HUES48 (cell line): Measurements from ENCODE around the gene PIN4.
A peak's percentile ranks its signal among the peaks of the same experiment; 100 is the strongest.

Source experiments
- H3K27ac ChIP-seq: one replicate; pipeline ENCODE4 v1.7.0; 2013; ENCODE audit warnings: low read depth, low read length, inconsistent platforms
- H3K27me3 ChIP-seq: 2 replicates; pipeline ENCODE4 v1.6.1; 2013; ENCODE audit warnings: mild to moderate bottlenecking, low read length; ENCODE audit not compliant: control insufficient read depth, insufficient read depth
- H3K36me3 ChIP-seq: 2 replicates; pipeline ENCODE4 v1.6.1; 2013; ENCODE audit warnings: low read length; ENCODE audit not compliant: control insufficient read depth, insufficient read depth
- H3K4me1 ChIP-seq: 2 replicates; pipeline ENCODE4 v1.6.1; 2013; ENCODE audit warnings: mild to moderate bottlenecking, low read length; ENCODE audit not compliant: control insufficient read depth, insufficient read depth
- H3K4me3 ChIP-seq: 2 replicates; pipeline ENCODE4 v1.5.1; 2013; ENCODE audit warnings: mild to moderate bottlenecking, low read depth, low read length
- H3K9ac ChIP-seq: 2 replicates; pipeline ENCODE4 v1.6.1; 2013; ENCODE audit warnings: mild to moderate bottlenecking, low read depth, low read length, moderate library complexity
- H3K9me3 ChIP-seq: 2 replicates; pipeline ENCODE4 v1.6.1; 2013; ENCODE audit warnings: low read length; ENCODE audit not compliant: control insufficient read depth, insufficient read depth

PIN4 gene

DNA sequence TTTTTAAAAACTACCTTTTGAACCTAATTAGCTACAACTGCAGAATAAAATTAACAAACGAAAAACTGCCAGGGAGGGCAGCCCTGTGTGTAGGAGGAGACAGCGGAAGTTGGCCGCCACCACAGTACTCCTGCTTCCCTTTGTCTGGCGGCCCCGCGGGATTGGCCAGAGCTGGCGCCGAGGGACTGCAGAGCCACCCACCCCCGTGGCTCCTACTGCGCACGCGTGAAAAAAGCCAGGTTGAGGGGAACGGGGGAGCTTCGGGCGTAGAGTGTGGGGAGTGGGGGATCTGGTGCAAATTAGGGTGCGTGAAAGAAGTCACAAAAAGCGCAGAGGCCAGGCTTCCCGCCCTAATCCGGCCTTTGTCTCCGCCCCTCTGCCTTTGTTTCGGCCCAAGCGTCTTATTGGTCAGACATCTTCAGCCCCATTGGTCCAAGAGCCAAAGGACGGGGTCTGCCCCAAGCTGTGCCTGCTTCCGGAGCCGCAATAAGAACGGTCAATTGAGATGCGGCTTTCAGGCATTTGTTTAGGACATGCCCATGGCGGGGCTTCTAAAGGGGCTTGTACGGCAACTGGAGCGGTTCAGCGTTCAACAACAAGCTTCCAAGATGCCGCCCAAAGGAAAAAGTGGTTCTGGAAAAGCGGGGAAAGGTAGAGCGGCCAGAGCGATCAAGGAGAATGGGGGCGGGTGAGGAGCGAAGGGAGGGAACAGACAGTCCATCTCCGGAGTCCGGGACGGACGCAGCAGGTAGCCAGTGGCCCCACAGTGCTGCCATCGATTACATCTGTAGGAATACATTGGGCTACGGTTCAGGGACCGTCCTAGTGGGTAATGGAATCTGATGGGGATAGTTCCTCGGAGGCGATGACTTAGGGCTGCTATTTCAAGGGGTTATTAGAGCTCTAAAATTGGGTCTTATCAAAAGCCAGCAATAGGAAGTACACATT is at the start of gene PIN4:
PIN4 (plus strand) TSS at position 580 of the 948 bp plus-strand sequence; CDS start at position 609, 29 bp downstream.
- 0 out of 2 replicates have a peak, but pooled peaks cover 3% of the 10 kb centered on the region for H3K36me3 ChIP-seq
- no peaks in the 10 kb centered on the region for H3K27me3 ChIP-seq
- H3K4me1 ChIP-seq: no peaks in the 10 kb centered on the region

DNA sequence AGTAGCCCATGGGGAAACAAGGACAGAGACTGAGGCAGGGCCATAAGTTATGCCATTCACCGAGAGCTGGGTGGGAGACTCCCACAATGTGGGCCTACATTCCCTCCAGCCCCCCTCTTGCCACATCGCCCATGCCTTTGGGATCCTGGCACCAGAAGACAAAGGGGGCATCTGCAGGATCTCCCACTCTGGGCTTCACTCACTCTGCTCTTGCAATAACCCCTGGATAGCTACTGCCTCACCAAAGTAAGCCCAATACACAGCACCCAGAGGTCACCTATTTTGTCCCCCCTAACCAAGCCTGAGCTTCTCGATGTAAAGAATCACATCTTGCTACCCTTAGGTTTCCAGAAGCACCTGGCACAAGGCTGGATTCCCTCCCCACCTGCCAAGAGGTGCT is 49.1 kb upstream of the PIN4 start:
- peaks cover 64% of the 10 kb centered on the region for H3K27me3 ChIP-seq
- H3K4me3 ChIP-seq: peak overlapping the region; percentile 58
- no peak overlapping the region for H3K9ac ChIP-seq

More for the DNA sequence above, at the start of gene PIN4:
- Histone ChIP-seq H3K9ac (peak within 1 kb of the TSS; percentile 91), H3K27ac (peak within 1 kb of the TSS; percentile 96), H3K9me3 (peaks cover 30% of the 10 kb centered on the region), H3K4me3 (peak within 1 kb of the TSS; percentile 98)

DNA sequence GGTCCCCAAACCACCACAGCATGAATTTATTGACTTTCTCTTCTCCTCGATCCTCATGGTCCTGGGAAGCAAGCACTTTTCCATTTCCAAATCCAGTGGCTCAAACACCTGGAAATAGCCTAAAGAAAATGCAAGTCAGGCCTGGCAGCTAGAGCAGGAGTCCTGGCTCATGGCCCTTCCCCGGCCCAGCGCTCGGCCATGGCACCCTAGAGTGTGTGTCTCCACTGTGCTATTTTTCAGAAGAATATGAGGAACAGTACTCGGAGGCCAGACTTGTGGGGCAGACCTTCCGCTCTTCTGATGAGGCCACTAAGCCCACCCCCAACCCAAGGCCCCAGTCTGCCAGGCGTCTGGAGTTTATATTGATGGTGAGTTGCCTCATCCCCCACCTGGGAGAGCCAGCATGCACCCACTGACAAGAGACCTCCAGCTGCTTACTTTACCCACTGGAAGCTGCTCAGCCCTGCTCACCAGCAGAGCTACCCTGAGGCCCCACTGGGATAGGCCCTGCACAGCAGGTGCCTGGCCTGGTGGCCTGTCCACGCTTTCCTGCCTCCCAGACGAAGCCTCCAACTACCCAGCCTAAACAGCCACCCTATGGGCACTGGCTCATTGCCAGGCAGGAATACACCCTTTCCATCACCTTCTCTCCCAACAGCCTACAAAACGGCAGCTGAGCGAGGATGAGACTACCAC is 47.6 kb upstream of the PIN4 start:
- H3K4me1 ChIP-seq: peaks cover 9% of the 10 kb centered on the region
- no peak overlapping the region for H3K4me3 ChIP-seq
- no peak overlapping the region for H3K9ac ChIP-seq
- H3K27ac ChIP-seq: no peak overlapping the region
- peaks cover 10% of the 10 kb centered on the region; the same call in 1 of the 2 replicates for H3K36me3 ChIP-seq
- H3K27me3 ChIP-seq: peaks cover 49% of the 10 kb centered on the region
- H3K9me3 ChIP-seq: peaks cover 39% of the 10 kb centered on the region

More for the DNA sequence above, 49.1 kb upstream of the PIN4 start:
- H3K9me3 ChIP-seq: peaks cover 37% of the 10 kb centered on the region
- no peak overlapping the region for H3K27ac ChIP-seq
- H3K4me1 ChIP-seq: peaks cover 9% of the 10 kb centered on the region
- no peaks in the 10 kb centered on the region for H3K36me3 ChIP-seq

DNA sequence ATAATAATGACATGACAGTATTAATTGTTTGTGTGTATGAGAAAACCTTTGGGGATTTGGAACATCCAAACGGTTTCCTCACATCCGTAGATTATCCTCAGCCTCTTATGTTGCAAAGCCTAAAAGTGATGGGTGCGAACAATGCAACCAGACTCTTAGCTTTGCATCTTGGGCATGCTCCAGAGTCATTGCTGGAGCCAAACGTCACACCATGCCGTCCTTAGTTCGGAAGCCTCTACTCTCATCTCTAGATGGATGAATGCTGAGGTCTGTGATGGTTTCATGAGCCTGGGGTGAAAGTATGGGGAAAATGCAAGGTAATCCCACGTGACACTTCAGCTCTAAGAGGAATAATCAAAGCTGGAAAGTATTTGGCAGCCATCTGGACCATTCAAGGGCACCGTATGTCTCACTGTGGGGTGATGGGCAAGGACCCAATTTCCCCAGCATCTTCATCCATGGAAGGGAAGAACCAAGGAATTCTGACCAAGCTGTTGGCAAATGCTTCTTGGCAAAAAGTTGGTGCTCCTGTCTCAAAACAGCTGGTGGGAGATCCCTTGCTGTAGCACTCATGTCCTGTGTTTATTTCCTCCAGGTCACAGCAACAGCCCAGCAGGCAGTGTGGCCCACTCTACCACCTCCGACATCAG is 43.6 kb upstream of the PIN4 start:
- Histone ChIP-seq H3K4me3 (no peak overlapping the region), H3K9ac (no peak overlapping the region), H3K4me1 (no peaks in the 10 kb centered on the region), H3K27ac (no peak overlapping the region), H3K9me3 (peaks cover 32% of the 10 kb centered on the region), H3K27me3 (peaks cover 12% of the 10 kb centered on the region), H3K36me3 (peaks cover 20% of the 10 kb centered on the region; the same call in 1 of the 2 replicates)

DNA sequence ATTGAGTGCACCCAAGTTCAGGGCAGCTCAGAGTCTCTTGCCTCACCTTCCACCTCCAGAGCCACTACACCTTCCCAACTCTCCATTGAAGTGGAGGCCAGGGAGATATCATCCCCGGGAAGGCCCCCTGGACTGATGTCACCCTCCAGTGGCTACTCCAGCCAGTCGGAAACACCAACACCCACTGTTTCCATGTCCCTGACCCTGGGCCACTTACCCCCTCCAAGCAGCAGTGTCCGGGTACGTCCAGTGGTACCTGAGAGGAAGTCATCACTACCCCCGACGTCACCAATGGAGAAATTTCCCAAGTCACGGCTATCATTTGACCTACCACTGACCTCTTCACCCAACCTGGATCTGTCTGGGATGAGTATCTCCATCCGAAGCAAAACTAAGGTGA is 42.0 kb upstream of the PIN4 start:
- no peak overlapping the region for H3K4me3 ChIP-seq
- no peak overlapping the region for H3K27ac ChIP-seq
- H3K4me1 ChIP-seq: no peaks in the 10 kb centered on the region
- peaks cover 29% of the 10 kb centered on the region for H3K36me3 ChIP-seq
- H3K9ac ChIP-seq: no peak overlapping the region
- H3K9me3 ChIP-seq: peaks cover 29% of the 10 kb centered on the region
- no peaks in the 10 kb centered on the region for H3K27me3 ChIP-seq

DNA sequence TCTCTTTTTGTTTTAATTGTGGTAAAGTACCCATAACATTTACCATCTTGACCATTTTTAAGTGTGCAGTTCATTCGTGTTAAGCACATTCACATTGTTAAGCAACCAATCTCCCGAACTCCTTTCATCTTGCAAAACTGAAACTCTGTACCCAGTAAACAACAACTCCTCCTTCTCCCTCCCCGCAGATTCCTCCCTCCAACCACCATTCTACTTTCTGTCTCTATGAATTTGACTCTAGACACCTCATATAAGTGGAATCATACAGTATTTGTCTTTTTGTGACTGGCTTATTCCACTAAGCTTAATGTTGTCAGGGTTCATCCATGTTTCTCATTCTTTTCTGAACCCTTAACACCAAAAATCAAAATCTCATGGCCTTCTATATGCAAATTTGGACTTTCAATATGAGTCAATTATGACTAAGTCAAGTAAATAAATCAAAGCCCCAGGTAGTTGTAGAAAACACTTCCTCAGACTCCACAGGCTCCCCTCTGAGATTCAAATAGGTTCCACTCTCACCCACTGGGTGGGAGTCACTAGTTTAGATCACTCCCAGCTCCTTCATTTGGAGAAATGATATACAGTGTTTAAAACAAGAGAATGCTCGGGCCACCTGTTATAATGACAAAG is 40.1 kb upstream of the PIN4 start:
- Histone ChIP-seq H3K9ac (no peak overlapping the region), H3K4me1 (no peaks in the 10 kb centered on the region), H3K27ac (no peak overlapping the region), H3K27me3 (no peaks in the 10 kb centered on the region), H3K4me3 (no peak overlapping the region), H3K36me3 (peaks cover 29% of the 10 kb centered on the region), H3K9me3 (peaks cover 20% of the 10 kb centered on the region)

DNA sequence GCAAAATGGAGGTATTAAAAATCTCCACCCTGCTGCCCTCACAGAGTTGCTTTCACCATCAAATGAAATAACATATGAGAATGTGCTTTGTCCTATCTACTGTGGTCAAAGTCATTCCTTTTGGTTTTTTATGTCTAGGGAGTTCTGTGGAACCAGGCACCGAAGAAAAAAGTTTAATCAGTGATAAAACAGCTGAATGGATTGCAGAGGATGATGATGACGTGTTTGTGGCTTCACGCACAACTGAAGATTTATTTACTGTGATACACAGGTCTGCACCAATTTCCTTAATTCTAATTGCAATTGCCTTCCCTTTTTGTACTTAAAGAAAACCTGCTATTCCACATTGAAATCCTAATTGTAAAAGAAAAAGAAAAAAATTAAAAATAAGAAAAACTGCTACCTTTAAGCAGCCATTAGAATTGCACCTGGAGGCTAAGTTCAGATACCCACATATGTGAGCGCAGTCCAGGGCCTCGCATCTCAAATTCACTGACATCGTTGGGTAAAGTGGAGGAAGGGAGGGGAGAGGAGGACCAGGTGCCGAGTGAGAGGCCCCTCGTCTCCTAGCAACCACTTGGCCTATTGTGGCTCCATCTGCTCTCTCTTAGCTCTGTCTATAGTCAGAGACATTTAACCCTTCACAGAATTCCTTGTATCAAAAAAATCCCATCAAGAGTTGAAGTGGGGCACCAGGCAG is 39.3 kb upstream of the PIN4 start:
- no peaks in the 10 kb centered on the region for H3K27me3 ChIP-seq
- no peak overlapping the region for H3K9ac ChIP-seq
- peaks cover 20% of the 10 kb centered on the region for H3K9me3 ChIP-seq
- no peaks in the 10 kb centered on the region for H3K4me1 ChIP-seq
- no peak overlapping the region for H3K27ac ChIP-seq
- no peak overlapping the region for H3K4me3 ChIP-seq
- peaks cover 29% of the 10 kb centered on the region for H3K36me3 ChIP-seq

DNA sequence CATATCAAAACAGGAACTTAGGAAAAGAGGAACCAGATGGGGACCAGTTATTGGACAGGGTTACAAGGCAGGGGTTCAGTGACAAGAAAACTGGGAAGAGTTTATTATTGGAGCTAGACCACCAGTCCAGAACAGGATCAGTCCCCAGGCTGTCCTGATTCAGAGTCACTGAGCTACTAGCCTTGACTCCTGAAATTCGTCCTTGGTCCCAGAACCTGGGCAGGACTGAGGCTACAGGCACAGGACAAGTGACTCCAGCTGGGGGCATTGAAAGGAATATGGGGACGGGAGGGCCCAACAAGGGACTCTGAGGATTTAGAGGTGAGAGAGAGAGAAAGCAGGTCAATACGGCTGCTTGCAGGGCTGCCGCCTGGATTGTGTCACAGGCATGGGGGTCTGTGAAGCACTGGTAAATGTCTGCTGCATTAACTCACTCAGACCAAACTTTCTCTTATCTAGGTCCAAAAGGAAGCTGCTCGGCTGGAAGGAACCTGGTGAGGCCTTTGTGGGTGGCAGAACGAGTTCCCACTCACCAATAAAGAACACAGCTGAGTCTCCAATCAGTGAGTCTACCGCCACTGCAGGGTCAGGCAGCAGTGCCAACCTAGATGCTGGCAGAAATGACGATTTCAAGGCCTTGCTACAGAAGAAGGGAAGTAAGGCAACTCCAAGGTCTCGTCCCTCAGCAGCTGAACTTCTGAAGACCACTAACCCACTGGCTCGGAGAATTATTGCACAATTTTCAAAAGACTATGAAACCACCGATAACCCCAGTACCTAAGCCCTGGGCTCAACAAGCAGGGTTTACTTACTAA is 38.6 kb upstream of the PIN4 start:
- H3K27me3 ChIP-seq: no peaks in the 10 kb centered on the region
- H3K27ac ChIP-seq: no peak overlapping the region

DNA sequence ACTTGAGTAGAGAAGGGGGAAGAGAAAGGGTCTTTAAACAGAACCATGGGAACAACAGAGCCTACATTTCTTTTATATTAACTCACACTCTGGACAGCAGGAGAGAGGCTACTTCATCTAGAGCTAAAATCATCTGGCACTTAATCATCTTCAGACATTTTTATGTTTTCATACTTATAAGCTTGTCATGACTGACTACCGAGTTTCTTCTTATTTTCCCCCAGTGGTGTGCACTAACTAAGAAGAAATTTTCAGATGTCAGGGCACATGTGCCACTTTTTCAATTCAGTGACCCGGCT is 38.0 kb upstream of the PIN4 start:
- Histone ChIP-seq H3K4me3 (no peak overlapping the region), H3K36me3 (peaks cover 24% of the 10 kb centered on the region), H3K9me3 (peaks cover 15% of the 10 kb centered on the region), H3K9ac (no peak overlapping the region), H3K27ac (no peak overlapping the region), H3K27me3 (no peaks in the 10 kb centered on the region), H3K4me1 (no peaks in the 10 kb centered on the region)

More for the DNA sequence above, 38.6 kb upstream of the PIN4 start:
- Histone ChIP-seq H3K36me3 (peaks cover 29% of the 10 kb centered on the region), H3K4me1 (no peaks in the 10 kb centered on the region), H3K9me3 (peaks cover 19% of the 10 kb centered on the region), H3K9ac (no peak overlapping the region), H3K4me3 (no peak overlapping the region)
